ENCODE data around the gene TSPAN13.

DNA sequence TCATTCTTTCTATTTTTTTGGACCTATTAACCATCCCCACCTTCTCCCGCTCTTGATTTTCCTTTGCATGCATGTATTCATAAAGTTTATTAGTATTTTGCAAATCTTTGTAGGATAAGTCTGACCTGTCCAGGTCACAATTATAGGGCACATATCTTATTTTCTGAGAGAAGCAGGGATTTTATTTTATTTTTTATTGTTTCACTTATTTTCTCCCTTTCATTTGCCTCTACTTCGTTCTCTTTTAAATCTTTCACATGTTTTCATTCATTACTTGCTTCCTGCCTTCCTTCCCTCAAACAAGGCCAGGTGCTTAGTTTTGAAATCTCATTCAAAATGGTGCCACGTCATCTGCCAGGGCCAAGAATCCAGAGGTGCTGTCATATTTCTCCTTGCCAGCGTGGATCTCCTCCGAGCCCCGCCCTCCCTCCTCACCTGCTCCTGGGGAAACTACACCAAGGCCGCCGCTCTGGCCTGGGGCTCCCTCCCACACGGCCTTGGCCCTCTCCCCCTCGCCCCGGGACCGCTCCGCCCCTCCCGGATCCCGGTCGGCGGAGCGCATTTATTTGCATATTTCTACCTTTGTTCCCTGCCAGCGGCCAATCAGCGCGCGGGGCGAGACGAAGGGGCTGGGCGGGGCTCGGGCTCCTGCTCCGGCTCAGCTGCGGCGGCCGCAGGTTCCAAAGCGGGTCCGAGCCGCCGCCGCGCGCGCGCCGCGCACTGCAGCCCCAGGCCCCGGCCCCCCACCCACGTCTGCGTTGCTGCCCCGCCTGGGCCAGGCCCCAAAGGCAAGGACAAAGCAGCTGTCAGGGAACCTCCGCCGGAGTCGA lies at the start of gene TSPAN13:
- TF ChIP-seq, protein P1, sequence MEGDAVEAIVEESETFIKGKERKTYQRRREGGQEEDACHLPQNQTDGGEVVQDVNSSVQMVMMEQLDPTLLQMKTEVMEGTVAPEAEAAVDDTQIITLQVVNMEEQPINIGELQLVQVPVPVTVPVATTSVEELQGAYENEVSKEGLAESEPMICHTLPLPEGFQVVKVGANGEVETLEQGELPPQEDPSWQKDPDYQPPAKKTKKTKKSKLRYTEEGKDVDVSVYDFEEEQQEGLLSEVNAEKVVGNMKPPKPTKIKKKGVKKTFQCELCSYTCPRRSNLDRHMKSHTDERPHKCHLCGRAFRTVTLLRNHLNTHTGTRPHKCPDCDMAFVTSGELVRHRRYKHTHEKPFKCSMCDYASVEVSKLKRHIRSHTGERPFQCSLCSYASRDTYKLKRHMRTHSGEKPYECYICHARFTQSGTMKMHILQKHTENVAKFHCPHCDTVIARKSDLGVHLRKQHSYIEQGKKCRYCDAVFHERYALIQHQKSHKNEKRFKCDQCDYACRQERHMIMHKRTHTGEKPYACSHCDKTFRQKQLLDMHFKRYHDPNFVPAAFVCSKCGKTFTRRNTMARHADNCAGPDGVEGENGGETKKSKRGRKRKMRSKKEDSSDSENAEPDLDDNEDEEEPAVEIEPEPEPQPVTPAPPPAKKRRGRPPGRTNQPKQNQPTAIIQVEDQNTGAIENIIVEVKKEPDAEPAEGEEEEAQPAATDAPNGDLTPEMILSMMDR (IDR thresholded peaks at IDR 0.05) = no peak
- no peak for TF ChIP-seq EP300 (IDR thresholded peaks at IDR 0.05)
- TF ChIP-seq POLR2A (IDR thresholded peaks at IDR 0.05) = no peak

All from stomach (tissue), 4 donors.